GM13977 (cell line): ENCODE measurements around the gene CAMTA1.

ENCODE experiments used
- DNase-seq: peaks from one replicate; pipeline ENCODE4 v3.0.0; 2012; ENCODE audit warnings: low spot score
- CTCF ChIP-seq: IDR thresholded peaks from 2 replicates; pipeline ENCODE4 v1.5.1; 2012; ENCODE audit warnings: mild to moderate bottlenecking, control low read depth; ENCODE audit not compliant: insufficient read depth; ENCODE audit errors: extremely low read depth, missing control alignments
- in situ Hi-C: fragments of 300-500 bp; cut with MboI; formaldehyde crosslinking; loops from one replicate; pipeline ENCODE4 v1.12.0; 2022; ENCODE audit warnings: low sequenced_read_pairs, low pct_unique_long_range_greater_than_20kb, mixed read lengths, inconsistent platforms; ENCODE audit not compliant: unreplicated experiment

Gene CAMTA1

GRCh38 chr1:7095343-7095964, 310.2 kb downstream of the CAMTA1 start:
- no peak for DNase-seq
- TF ChIP-seq CTCF = no peak
- in situ Hi-C loops = no loop called here

GRCh38 chr1:7097938-7098592, 312.8 kb downstream of the CAMTA1 start:
- in situ Hi-C loops = no loop called here
- no peak for TF ChIP-seq CTCF
- DNase-seq = no peak

- no peak for TF ChIP-seq CTCF
- in situ Hi-C loops = no loop called here
- no peak for DNase-seq
Measured at GRCh38 chr1:7098641-7099040, 313.4 kb downstream of the CAMTA1 start.

- no peak for DNase-seq
- no peak for TF ChIP-seq CTCF
- in situ Hi-C loops = no loop called here
Measured at GRCh38 chr1:7100479-7100878, 315.2 kb downstream of the CAMTA1 start.

- no peak for TF ChIP-seq CTCF
- in situ Hi-C loops = no loop called here
- no peak for DNase-seq
Measured at GRCh38 chr1:7101187-7101586, 315.9 kb downstream of the CAMTA1 start.

GRCh38 chr1:7103361-7103782, 318.1 kb downstream of the CAMTA1 start:
- no peak for DNase-seq
- TF ChIP-seq CTCF = no peak
- in situ Hi-C loops = no loop called here
